ENCODE data around the gene STARD9. TPM values are rescaled to one million over a fixed set of nuclear protein-coding genes. Genes with fewer than 3 reads are reported as not detected.

Gene STARD9
- total RNA-seq, 1 experiment from 2014 or later: 5.0 TPM

DNA sequence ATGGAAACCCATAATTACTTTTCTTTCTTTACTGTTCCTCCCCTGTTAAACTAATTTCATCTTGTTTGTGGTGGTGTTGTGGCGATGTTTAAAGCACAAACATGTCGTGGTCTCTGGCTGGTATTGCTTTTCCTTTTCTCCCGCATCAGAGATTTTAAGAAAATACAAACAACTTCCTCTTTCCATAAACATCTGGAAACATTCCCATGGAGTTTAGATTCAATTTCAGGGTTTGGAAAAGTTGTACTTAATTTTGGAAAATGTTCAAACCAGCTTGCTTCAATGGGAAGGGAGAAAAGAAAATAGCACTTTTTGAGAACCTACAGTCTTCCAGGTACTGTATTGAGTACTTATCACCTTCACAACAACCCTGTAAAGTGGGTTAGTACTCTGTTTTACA lies 30.4 kb downstream of the STARD9 start:
- no peak for TF ChIP-seq SP1 (IDR thresholded peaks at IDR 0.05; ENCODE audit: low read depth)
- no peak for TF ChIP-seq CTCF (IDR thresholded peaks at IDR 0.05 in 2 of 3, conservative IDR thresholded peaks at IDR 0.05 in 1 of 3; ENCODE audit: borderline replicate concordance in 1 of 3, insufficient read depth in 1 of 3, low read depth in 2 of 3, low read length in 2 of 3)
- no peak for TF ChIP-seq POLR2AphosphoS5 (IDR thresholded peaks at IDR 0.05; ENCODE audit: low read depth, low read length)
- no peak for TF ChIP-seq EZH2phosphoT487 (IDR thresholded peaks at IDR 0.05; ENCODE audit: borderline replicate concordance)
- TF ChIP-seq, protein P1, sequence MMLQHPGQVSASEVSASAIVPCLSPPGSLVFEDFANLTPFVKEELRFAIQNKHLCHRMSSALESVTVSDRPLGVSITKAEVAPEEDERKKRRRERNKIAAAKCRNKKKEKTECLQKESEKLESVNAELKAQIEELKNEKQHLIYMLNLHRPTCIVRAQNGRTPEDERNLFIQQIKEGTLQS (IDR thresholded peaks at IDR 0.05): no peak
- TF ChIP-seq SIN3A (IDR thresholded peaks at IDR 0.05; ENCODE audit: low read depth): no peak
- TF ChIP-seq ZBTB33 (IDR thresholded peaks at IDR 0.05; ENCODE audit: extremely low read depth, insufficient replicate concordance, low read length): no peak
- TF ChIP-seq TCF7L2 (IDR thresholded peaks at IDR 0.05; ENCODE audit: borderline replicate concordance, extremely low read depth, insufficient read depth, insufficient read length): no peak
- no peak for TF ChIP-seq YY1 (IDR thresholded peaks at IDR 0.05; ENCODE audit: extremely low read depth, insufficient replicate concordance, low read depth, low read length)
- TF ChIP-seq ZNF274 (IDR thresholded peaks at IDR 0.05; ENCODE audit: low read depth, low read length): no peak
- TF ChIP-seq CEBPB (IDR thresholded peaks at IDR 0.05; ENCODE audit: low read depth): no peak
- TF ChIP-seq POLR2A (IDR thresholded peaks at IDR 0.05; ENCODE audit: borderline replicate concordance, extremely low read depth, insufficient read depth, insufficient read length): no peak
- TF ChIP-seq MAX (IDR thresholded peaks at IDR 0.05): no peak
- no peak for TF ChIP-seq JUND (IDR thresholded peaks at IDR 0.05)
- no peak for TF ChIP-seq SRF (IDR thresholded peaks at IDR 0.05; ENCODE audit: low read depth)
- no peak for TF ChIP-seq FOSL1 (IDR thresholded peaks at IDR 0.05; ENCODE audit: low read depth)
- no peak for TF ChIP-seq EGR1 (IDR thresholded peaks at IDR 0.05; ENCODE audit: low read depth)
- peaks cover 0 to 5% of the 10 kb centered on the region in 2 experiments; a peak in 2 of 4 replicates for H3K4me1 ChIP-seq (ENCODE audit: control insufficient read depth in 1 of 2, insufficient read depth in 2 of 2, low read length in 2 of 2)
- no peak overlapping the region for H2AFZ ChIP-seq (ENCODE audit: low read depth, low read length, poor library complexity, severe bottlenecking)
- intact Hi-C loops (cut with micrococcal nuclease): no loop called here
- no peak overlapping the region for H3K4me3 ChIP-seq (replicated peaks in 1 of 2; ENCODE audit: low read depth in 1 of 2, low read length in 2 of 2)
- ATAC-seq (no peak), DNase-seq (ENCODE audit: low read depth, low spot score) (no peak)
- no peaks in the 10 kb centered on the region for H4K20me1 ChIP-seq (ENCODE audit: insufficient read depth)
- H3K27ac ChIP-seq (ENCODE audit: low read depth, low read length): no peak overlapping the region
- BruUV-seq (replicated peaks): no TSS peak
- ChIA-PET RAD21 (ENCODE audit: low non-redundant PET in 1 of 2, low total read pairs in 2 of 2, uncharacterized antibody in 2 of 2, unreplicated experiment in 2 of 2) (no interaction called here), POLR2A (interaction anchor here (0.9 kb wide), 1 partner anchor 32 kb away, joined by 3 read pairs; no protein-coding TSS in a partner anchor), CTCF (interaction anchor here (1.5 kb wide), 1 partner anchor 10 kb away, joined by 3 read pairs; no protein-coding TSS in a partner anchor)
- H3K4me2 ChIP-seq (ENCODE audit: low read length): no peak overlapping the region
- H3K79me2 ChIP-seq (ENCODE audit: insufficient read depth, low read length): no peaks in the 10 kb centered on the region
- no peaks in the 10 kb centered on the region for H3K36me3 ChIP-seq (ENCODE audit: control insufficient read depth in 1 of 2, insufficient read depth in 2 of 2, low read length in 2 of 2)
- no peaks in the 10 kb centered on the region for H3K9me3 ChIP-seq (ENCODE audit: control insufficient read depth in 1 of 2, insufficient read depth in 1 of 2, low read depth in 1 of 2, low read length in 2 of 2)
- no peaks in the 10 kb centered on the region for H3K27me3 ChIP-seq (ENCODE audit: insufficient read depth, low read length)
- no peak overlapping the region for H3K9ac ChIP-seq (ENCODE audit: low read length)
- H3K9me2 ChIP-seq (ENCODE audit: insufficient read depth): no peaks in the 10 kb centered on the region
